Cardiac muscle cell (in vitro differentiated cells and primary cell): ENCODE data around the gene SOX6. TPM values are rescaled to one million over a fixed set of nuclear protein-coding genes. Genes with fewer than 3 reads are reported as not detected.

ENCODE experiments used
- DNase-seq, 2 donors: peaks; one replicate each; pipeline versions ENCODE4 v3.0.0 to v3.0.0-alpha.2; 2010 to 2017; ENCODE audit warnings: low read depth in 1 of 2, low spot score in 1 of 2
- H3K27ac ChIP-seq: fragments of 200-600 bp; sonication (generic); 2 replicates; pipeline ENCODE4 v1.5.1; 2016
- H3K27me3 ChIP-seq: fragments of 200-600 bp; sonication (generic); 2 replicates; pipeline ENCODE4 v1.6.0; 2016; ENCODE audit warnings: control low read depth
- H3K36me3 ChIP-seq: fragments of 200-600 bp; sonication (generic); 2 replicates; pipeline ENCODE4 v1.5.1; 2016; ENCODE audit warnings: control low read depth
- H3K4me1 ChIP-seq: fragments of 200-600 bp; sonication (generic); 2 replicates; pipeline ENCODE4 v1.8.1; 2017; ENCODE audit warnings: low read depth, mild to moderate bottlenecking, mixed run types
- H3K4me3 ChIP-seq: fragments of 200-600 bp; sonication (generic); 2 replicates; pipeline ENCODE4 v1.5.1; 2016; ENCODE audit warnings: mild to moderate bottlenecking
- H3K9me3 ChIP-seq: fragments of 200-600 bp; sonication (generic); 2 replicates; pipeline ENCODE4 v1.5.1; 2017; ENCODE audit warnings: low read depth, mild to moderate bottlenecking, control low read depth
- CTCF ChIP-seq: IDR thresholded peaks from 2 replicates; pipeline ENCODE4 v1.5.1; 2012; ENCODE audit warnings: low read depth, mild to moderate bottlenecking, low read length
- polyA plus RNA-seq: library from polyadenylated mRNA; unstranded; fragments of >200 nt; fragmentation: Nextera tagmentation; extraction: Ambion mirVana; gene quantifications from 2 replicates; pipeline ENCODE4 v1.2.1, GENCODE V29; 2016
- total RNA-seq: library from RNA; depleted of rRNA; stranded (reverse); fragments of >200 nt; gene quantifications from 2 replicates; pipeline ENCODE4 v1.2.3, GENCODE V29; 2016

The SOX6 gene
- total and polyA plus RNA-seq, 2 experiments from 2014 or later: 7.0 to 9.6 TPM

GRCh38 chr11:15955595-15955994 is 400.8 kb downstream of the SOX6 start:
- Histone ChIP-seq H3K27me3 (no peaks in the 10 kb centered on the region), H3K4me3 (no peak overlapping the region), H3K9me3 (no peaks in the 10 kb centered on the region), H3K27ac (no peak overlapping the region), H3K4me1 (no peaks in the 10 kb centered on the region), H3K36me3 (no peaks in the 10 kb centered on the region)
- TF ChIP-seq CTCF: no peak
- DNase-seq: no peak

- H3K4me1 ChIP-seq: no peaks in the 10 kb centered on the region
- no peak for DNase-seq
- H3K36me3 ChIP-seq: no peaks in the 10 kb centered on the region
- no peak for TF ChIP-seq CTCF
- H3K9me3 ChIP-seq: no peaks in the 10 kb centered on the region
- no peak overlapping the region for H3K27ac ChIP-seq
- no peaks in the 10 kb centered on the region for H3K27me3 ChIP-seq
- no peak overlapping the region for H3K4me3 ChIP-seq
These were observed 408.4 kb downstream of the SOX6 start for GRCh38 chr11:15947681-15948648.

GRCh38 chr11:15945726-15946125 is 410.6 kb downstream of the SOX6 start:
- Histone ChIP-seq H3K4me1 (no peaks in the 10 kb centered on the region), H3K4me3 (no peak overlapping the region), H3K27me3 (no peaks in the 10 kb centered on the region), H3K36me3 (no peaks in the 10 kb centered on the region), H3K9me3 (no peaks in the 10 kb centered on the region), H3K27ac (no peak overlapping the region)
- DNase-seq: no peak
- no peak for TF ChIP-seq CTCF

- no peak overlapping the region for H3K4me3 ChIP-seq
- no peaks in the 10 kb centered on the region for H3K9me3 ChIP-seq
- DNase-seq: peak in 1 of 2 donors; percentile 31
- TF ChIP-seq CTCF: no peak
- H3K27ac ChIP-seq: no peak overlapping the region
- H3K36me3 ChIP-seq: no peaks in the 10 kb centered on the region
- H3K27me3 ChIP-seq: no peaks in the 10 kb centered on the region
- no peaks in the 10 kb centered on the region for H3K4me1 ChIP-seq
These were observed 411.9 kb downstream of the SOX6 start for GRCh38 chr11:15944460-15944859.

GRCh38 chr11:15943418-15944197 is 412.7 kb downstream of the SOX6 start:
- Histone ChIP-seq H3K4me1 (no peaks in the 10 kb centered on the region), H3K4me3 (no peak overlapping the region), H3K36me3 (no peaks in the 10 kb centered on the region), H3K27me3 (no peaks in the 10 kb centered on the region), H3K9me3 (no peaks in the 10 kb centered on the region), H3K27ac (no peak overlapping the region)
- no peak for DNase-seq
- no peak for TF ChIP-seq CTCF
